ENCODE results near the gene YY2. TPM values are rescaled to one million over a fixed set of nuclear protein-coding genes. Genes with fewer than 3 reads are reported as not detected.

Gene YY2
- total and polyA plus RNA-seq, 2 of the 8 experiments (the other 6 are each of a cell fraction or from before 2014, with no cell fraction given): 0.60 to 1.5 TPM

DNA sequence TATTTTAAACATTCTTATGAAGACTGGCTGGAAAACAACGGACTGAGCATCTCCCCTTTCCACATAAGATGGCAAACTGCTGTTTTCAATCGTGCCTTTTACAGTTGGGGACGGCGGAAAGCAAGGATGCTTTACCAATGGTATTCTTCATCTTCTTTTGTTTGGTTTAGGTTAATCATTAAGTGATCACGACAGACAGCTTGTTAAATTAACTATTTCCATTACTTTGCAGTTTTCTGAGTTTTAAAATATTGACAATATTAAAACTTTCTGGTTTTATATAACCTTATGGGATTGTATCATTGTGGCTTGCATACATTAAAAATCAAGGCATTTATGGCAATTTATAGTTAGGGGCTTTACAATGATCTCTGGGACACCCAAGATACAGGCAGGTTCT lies 12.6 kb upstream of the YY2 start (continued):
- TF ChIP-seq, protein P1, sequence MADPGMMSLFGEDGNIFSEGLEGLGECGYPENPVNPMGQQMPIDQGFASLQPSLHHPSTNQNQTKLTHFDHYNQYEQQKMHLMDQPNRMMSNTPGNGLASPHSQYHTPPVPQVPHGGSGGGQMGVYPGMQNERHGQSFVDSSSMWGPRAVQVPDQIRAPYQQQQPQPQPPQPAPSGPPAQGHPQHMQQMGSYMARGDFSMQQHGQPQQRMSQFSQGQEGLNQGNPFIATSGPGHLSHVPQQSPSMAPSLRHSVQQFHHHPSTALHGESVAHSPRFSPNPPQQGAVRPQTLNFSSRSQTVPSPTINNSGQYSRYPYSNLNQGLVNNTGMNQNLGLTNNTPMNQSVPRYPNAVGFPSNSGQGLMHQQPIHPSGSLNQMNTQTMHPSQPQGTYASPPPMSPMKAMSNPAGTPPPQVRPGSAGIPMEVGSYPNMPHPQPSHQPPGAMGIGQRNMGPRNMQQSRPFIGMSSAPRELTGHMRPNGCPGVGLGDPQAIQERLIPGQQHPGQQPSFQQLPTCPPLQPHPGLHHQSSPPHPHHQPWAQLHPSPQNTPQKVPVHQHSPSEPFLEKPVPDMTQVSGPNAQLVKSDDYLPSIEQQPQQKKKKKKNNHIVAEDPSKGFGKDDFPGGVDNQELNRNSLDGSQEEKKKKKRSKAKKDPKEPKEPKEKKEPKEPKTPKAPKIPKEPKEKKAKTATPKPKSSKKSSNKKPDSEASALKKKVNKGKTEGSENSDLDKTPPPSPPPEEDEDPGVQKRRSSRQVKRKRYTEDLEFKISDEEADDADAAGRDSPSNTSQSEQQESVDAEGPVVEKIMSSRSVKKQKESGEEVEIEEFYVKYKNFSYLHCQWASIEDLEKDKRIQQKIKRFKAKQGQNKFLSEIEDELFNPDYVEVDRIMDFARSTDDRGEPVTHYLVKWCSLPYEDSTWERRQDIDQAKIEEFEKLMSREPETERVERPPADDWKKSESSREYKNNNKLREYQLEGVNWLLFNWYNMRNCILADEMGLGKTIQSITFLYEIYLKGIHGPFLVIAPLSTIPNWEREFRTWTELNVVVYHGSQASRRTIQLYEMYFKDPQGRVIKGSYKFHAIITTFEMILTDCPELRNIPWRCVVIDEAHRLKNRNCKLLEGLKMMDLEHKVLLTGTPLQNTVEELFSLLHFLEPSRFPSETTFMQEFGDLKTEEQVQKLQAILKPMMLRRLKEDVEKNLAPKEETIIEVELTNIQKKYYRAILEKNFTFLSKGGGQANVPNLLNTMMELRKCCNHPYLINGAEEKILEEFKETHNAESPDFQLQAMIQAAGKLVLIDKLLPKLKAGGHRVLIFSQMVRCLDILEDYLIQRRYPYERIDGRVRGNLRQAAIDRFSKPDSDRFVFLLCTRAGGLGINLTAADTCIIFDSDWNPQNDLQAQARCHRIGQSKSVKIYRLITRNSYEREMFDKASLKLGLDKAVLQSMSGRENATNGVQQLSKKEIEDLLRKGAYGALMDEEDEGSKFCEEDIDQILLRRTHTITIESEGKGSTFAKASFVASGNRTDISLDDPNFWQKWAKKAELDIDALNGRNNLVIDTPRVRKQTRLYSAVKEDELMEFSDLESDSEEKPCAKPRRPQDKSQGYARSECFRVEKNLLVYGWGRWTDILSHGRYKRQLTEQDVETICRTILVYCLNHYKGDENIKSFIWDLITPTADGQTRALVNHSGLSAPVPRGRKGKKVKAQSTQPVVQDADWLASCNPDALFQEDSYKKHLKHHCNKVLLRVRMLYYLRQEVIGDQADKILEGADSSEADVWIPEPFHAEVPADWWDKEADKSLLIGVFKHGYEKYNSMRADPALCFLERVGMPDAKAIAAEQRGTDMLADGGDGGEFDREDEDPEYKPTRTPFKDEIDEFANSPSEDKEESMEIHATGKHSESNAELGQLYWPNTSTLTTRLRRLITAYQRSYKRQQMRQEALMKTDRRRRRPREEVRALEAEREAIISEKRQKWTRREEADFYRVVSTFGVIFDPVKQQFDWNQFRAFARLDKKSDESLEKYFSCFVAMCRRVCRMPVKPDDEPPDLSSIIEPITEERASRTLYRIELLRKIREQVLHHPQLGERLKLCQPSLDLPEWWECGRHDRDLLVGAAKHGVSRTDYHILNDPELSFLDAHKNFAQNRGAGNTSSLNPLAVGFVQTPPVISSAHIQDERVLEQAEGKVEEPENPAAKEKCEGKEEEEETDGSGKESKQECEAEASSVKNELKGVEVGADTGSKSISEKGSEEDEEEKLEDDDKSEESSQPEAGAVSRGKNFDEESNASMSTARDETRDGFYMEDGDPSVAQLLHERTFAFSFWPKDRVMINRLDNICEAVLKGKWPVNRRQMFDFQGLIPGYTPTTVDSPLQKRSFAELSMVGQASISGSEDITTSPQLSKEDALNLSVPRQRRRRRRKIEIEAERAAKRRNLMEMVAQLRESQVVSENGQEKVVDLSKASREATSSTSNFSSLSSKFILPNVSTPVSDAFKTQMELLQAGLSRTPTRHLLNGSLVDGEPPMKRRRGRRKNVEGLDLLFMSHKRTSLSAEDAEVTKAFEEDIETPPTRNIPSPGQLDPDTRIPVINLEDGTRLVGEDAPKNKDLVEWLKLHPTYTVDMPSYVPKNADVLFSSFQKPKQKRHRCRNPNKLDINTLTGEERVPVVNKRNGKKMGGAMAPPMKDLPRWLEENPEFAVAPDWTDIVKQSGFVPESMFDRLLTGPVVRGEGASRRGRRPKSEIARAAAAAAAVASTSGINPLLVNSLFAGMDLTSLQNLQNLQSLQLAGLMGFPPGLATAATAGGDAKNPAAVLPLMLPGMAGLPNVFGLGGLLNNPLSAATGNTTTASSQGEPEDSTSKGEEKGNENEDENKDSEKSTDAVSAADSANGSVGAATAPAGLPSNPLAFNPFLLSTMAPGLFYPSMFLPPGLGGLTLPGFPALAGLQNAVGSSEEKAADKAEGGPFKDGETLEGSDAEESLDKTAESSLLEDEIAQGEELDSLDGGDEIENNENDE (IDR thresholded peaks at IDR 0.05; ENCODE audit: insufficient replicate concordance, low read length): no peak
- TF ChIP-seq KDM1A (IDR thresholded peaks at IDR 0.05; ENCODE audit: borderline replicate concordance, low read length): no peak
- no peak for TF ChIP-seq ZNF274 (IDR thresholded peaks at IDR 0.05; ENCODE audit: borderline replicate concordance, extremely low read depth, low read length)
- TF ChIP-seq TCF12 (IDR thresholded peaks at IDR 0.05; ENCODE audit: low read depth, low read length): no peak
- TF ChIP-seq KDM5A (IDR thresholded peaks at IDR 0.05; ENCODE audit: low read length): no peak
- no peak for TF ChIP-seq PHF8 (conservative IDR thresholded peaks at IDR 0.05; ENCODE audit: low read depth, low read length)
- TF ChIP-seq, protein P2, sequence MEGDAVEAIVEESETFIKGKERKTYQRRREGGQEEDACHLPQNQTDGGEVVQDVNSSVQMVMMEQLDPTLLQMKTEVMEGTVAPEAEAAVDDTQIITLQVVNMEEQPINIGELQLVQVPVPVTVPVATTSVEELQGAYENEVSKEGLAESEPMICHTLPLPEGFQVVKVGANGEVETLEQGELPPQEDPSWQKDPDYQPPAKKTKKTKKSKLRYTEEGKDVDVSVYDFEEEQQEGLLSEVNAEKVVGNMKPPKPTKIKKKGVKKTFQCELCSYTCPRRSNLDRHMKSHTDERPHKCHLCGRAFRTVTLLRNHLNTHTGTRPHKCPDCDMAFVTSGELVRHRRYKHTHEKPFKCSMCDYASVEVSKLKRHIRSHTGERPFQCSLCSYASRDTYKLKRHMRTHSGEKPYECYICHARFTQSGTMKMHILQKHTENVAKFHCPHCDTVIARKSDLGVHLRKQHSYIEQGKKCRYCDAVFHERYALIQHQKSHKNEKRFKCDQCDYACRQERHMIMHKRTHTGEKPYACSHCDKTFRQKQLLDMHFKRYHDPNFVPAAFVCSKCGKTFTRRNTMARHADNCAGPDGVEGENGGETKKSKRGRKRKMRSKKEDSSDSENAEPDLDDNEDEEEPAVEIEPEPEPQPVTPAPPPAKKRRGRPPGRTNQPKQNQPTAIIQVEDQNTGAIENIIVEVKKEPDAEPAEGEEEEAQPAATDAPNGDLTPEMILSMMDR (IDR thresholded peaks at IDR 0.05; ENCODE audit: control extremely low read depth in 1 of 3, insufficient read depth in 1 of 3, low read depth in 1 of 3, low read length in 3 of 3): no peak
- no peak for TF ChIP-seq RFX5 (IDR thresholded peaks at IDR 0.05; ENCODE audit: borderline replicate concordance, low read depth, low read length)
- TF ChIP-seq SP1 (IDR thresholded peaks at IDR 0.05; ENCODE audit: low read depth, low read length): no peak
